AG09319 (cell line): Measurements from ENCODE around the gene CXCL1.

ENCODE experiments used
- DNase-seq: peaks from one replicate; pipeline ENCODE4 v3.0.0-alpha.2; 2010; ENCODE audit warnings: low read depth; ENCODE audit errors: extremely low read depth
- CTCF ChIP-seq: IDR thresholded peaks from 2 replicates; pipeline ENCODE4 v1.5.1; 2011; ENCODE audit warnings: low read depth, mild to moderate bottlenecking, inconsistent platforms, low read length, moderate library complexity

Gene CXCL1

GRCh38 chr4:73843369-73843768, 25.8 kb upstream of the CXCL1 start:
- no peak for DNase-seq
- no peak for TF ChIP-seq CTCF

- no peak for DNase-seq
- TF ChIP-seq CTCF, result no peak
Observed at GRCh38 chr4:73844345-73844744, 24.8 kb upstream of the CXCL1 start.

- TF ChIP-seq CTCF, result no peak
- DNase-seq, result no peak
Observed at GRCh38 chr4:73844806-73845205, 24.4 kb upstream of the CXCL1 start.

GRCh38 chr4:73847526-73848182, 21.5 kb upstream of the CXCL1 start:
- no peak for DNase-seq
- TF ChIP-seq CTCF, result no peak

GRCh38 chr4:73848183-73848777, 20.9 kb upstream of the CXCL1 start:
- TF ChIP-seq CTCF, result no peak
- no peak for DNase-seq

GRCh38 chr4:73850261-73850970, 18.8 kb upstream of the CXCL1 start:
- no peak for DNase-seq
- no peak for TF ChIP-seq CTCF

- no peak for TF ChIP-seq CTCF
- DNase-seq, result no peak
Observed at GRCh38 chr4:73851293-73851692, 17.9 kb upstream of the CXCL1 start.
